Lower leg skin (tissue), 3 donors: ENCODE measurements around the gene SLC35F4.

Experiments
- CTCF ChIP-seq, 3 donors: fragments of 450-650 bp; IDR thresholded peaks; one replicate each; pipeline ENCODE4 v1.5.1; 2016; ENCODE audit warnings: antibody characterized with exemption in 3 of 3, mild to moderate bottlenecking in 3 of 3, moderate library complexity in 2 of 3
- POLR2A ChIP-seq, 2 donors: fragments of 450-650 bp; IDR thresholded peaks; one replicate each; pipeline ENCODE4 v1.6.1; 2016 to 2017; ENCODE audit warnings: antibody characterized with exemption in 2 of 2, mild to moderate bottlenecking in 1 of 2, moderate library complexity in 1 of 2

GRCh38 chr14:57699947-57700346, 165.9 kb downstream of the SLC35F4 start:
- TF ChIP-seq CTCF (IDR thresholded peaks at IDR 0.05) = no peak
- no peak for TF ChIP-seq POLR2A (IDR thresholded peaks at IDR 0.05)
